ENCODE results near the gene SH3RF3.
"Not testable (repeated sequence)": the region's sequence is repeated elsewhere in the genome, so short reads cannot be mapped to it uniquely, and the experiment has no call there.

Gene SH3RF3

GRCh38 chr2:109222422-109222821 is 93.4 kb downstream of the SH3RF3 start:
- no peak for TF ChIP-seq CTCF (IDR thresholded peaks at IDR 0.05; ENCODE audit: insufficient read depth, low read length, missing control alignments)
- ChIA-PET CTCF (interaction anchor here (0.8 kb wide), 1 partner anchor 15 kb away, joined by 3 read pairs; no protein-coding TSS in a partner anchor), POLR2A (no interaction called here)
- H3K4me3 ChIP-seq (ENCODE audit: low read depth, low read length) = no peak overlapping the region
- no peak for DNase-seq (ENCODE audit: low read depth, low spot score)

- no peak overlapping the region for H3K4me3 ChIP-seq (ENCODE audit: low read depth, low read length)
- no peak for DNase-seq (ENCODE audit: low read depth, low spot score)
- ChIA-PET CTCF (interaction anchor here (0.8 kb wide), 1 partner anchor 14 kb away, joined by 3 read pairs; no protein-coding TSS in a partner anchor), POLR2A (no interaction called here)
- TF ChIP-seq CTCF (IDR thresholded peaks at IDR 0.05; ENCODE audit: insufficient read depth, low read length, missing control alignments) = peak; percentile 20
These were observed 93.9 kb downstream of the SH3RF3 start for GRCh38 chr2:109222825-109223471.

- ChIA-PET POLR2A (no interaction called here), CTCF (no interaction called here)
- no peak for TF ChIP-seq CTCF (IDR thresholded peaks at IDR 0.05; ENCODE audit: insufficient read depth, low read length, missing control alignments)
- no peak overlapping the region for H3K4me3 ChIP-seq (ENCODE audit: low read depth, low read length)
- no peak for DNase-seq (ENCODE audit: low read depth, low spot score)
These were observed 94.5 kb downstream of the SH3RF3 start for GRCh38 chr2:109223490-109223889.

- H3K4me3 ChIP-seq (ENCODE audit: low read depth, low read length); DNase-seq (ENCODE audit: low read depth, low spot score); POLR2A ChIA-PET: not testable (repeated sequence)
- CTCF ChIA-PET = interaction anchor here (1.3 to 1.5 kb wide), 3 partner anchors 11 to 286 kb away, joined by 3 to 5 read pairs (median 4); no protein-coding TSS in a partner anchor
These were observed 95.3 kb downstream of the SH3RF3 start for GRCh38 chr2:109224341-109224740.

GRCh38 chr2:109225170-109225782 is 96.3 kb downstream of the SH3RF3 start:
- POLR2A ChIA-PET = interaction anchor here (0.6 kb wide), 1 partner anchor 267 kb away, joined by 3 read pairs; no protein-coding TSS in a partner anchor
- H3K4me3 ChIP-seq (ENCODE audit: low read depth, low read length) = no peak overlapping the region
- TF ChIP-seq CTCF (IDR thresholded peaks at IDR 0.05; ENCODE audit: insufficient read depth, low read length, missing control alignments) = no peak
- CTCF ChIA-PET = interaction anchor here (1.3 to 1.5 kb wide), 5 partner anchors 8 to 285 kb away, joined by 3 to 5 read pairs (median 4); no protein-coding TSS in a partner anchor
- DNase-seq (ENCODE audit: low read depth, low spot score) = no peak

- H3K4me3 ChIP-seq (ENCODE audit: low read depth, low read length) = no peak overlapping the region
- TF ChIP-seq CTCF (IDR thresholded peaks at IDR 0.05; ENCODE audit: insufficient read depth, low read length, missing control alignments) = no peak
- ChIA-PET CTCF (interaction anchor here (1.4 to 1.9 kb wide), 3 partner anchors 9 to 18 kb away, joined by 3 to 5 read pairs (median 4); no protein-coding TSS in a partner anchor), POLR2A (no interaction called here)
- no peak for DNase-seq (ENCODE audit: low read depth, low spot score)
These were observed 97.1 kb downstream of the SH3RF3 start for GRCh38 chr2:109226128-109226527.

All from AG04449 (cell line).